PC-3 (cell line): ENCODE results near the gene LGR4. TPM values are rescaled to one million over a fixed set of nuclear protein-coding genes. Genes with fewer than 3 reads are reported as not detected.

Source experiments
- ATAC-seq: fragments of 200-7000 bp; cut with Tn5 transposase; 2 replicates; pipeline ENCODE4 v1.9.1; 2020; ENCODE audit warnings: mild to moderate bottlenecking, moderate library complexity
- BruUV-seq: library from RNA; stranded (reverse); fragments of 400-500 nt; replicated peaks from 2 replicates; lab custom pipeline; 2021; lab: Mats Ljungman, UMichigan
- CTCF ChIA-PET: fragments of 300-600 bp; sonication (Branson Sonifier 250); formaldehyde crosslinking; loops from one replicate; lab custom pipeline; 2022; ENCODE audit warnings: antibody characterized with exemption; lab: Charles Lee
- POLR2A ChIA-PET: fragments of 300-600 bp; sonication (Branson Sonifier 250); formaldehyde crosslinking; loops from one replicate; lab custom pipeline; 2022; ENCODE audit warnings: antibody characterized with exemption; ENCODE audit not compliant: unreplicated experiment; lab: Charles Lee
- DNase-seq: peaks from one replicate; pipeline ENCODE4 v3.0.0-alpha.2; 2015
- H2AFZ ChIP-seq: fragments of 300-600 bp; sonication (generic); 2 replicates; pipeline ENCODE4 v1.6.0; 2016; ENCODE audit warnings: antibody characterized with exemption, low read length
- H3F3A ChIP-seq: fragments of 300-600 bp; sonication (generic); one replicate; pipeline ENCODE4 v1.6.0; 2017; ENCODE audit warnings: antibody characterized with exemption, low read length, control low read depth, mild to moderate bottlenecking; ENCODE audit not compliant: unreplicated experiment
- H3K27ac ChIP-seq: fragments of 300-600 bp; sonication (generic); 2 replicates; pipeline ENCODE4 v1.5.1; 2016; ENCODE audit warnings: mild to moderate bottlenecking, low read length
- H3K27me3 ChIP-seq: fragments of 300-600 bp; sonication (generic); 2 replicates; pipeline ENCODE4 v1.6.1; 2016; ENCODE audit warnings: low read length, mixed read lengths
- H3K36me3 ChIP-seq: fragments of 300-600 bp; sonication (generic); 2 replicates; pipeline ENCODE4 v1.6.1; 2016; ENCODE audit warnings: low read depth, mixed run types, low read length, mixed read lengths
- H3K4me1 ChIP-seq: fragments of 300-600 bp; sonication (generic); 2 replicates; pipeline ENCODE4 v1.5.1; 2016; ENCODE audit warnings: low read length; ENCODE audit not compliant: insufficient read depth
- H3K4me2 ChIP-seq: fragments of 300-600 bp; sonication (generic); 2 replicates; pipeline ENCODE4 v1.6.0; 2016; ENCODE audit warnings: low read length
- H3K4me3 ChIP-seq: fragments of 300-600 bp; sonication (generic); 2 replicates; pipeline ENCODE4 v1.5.1; 2016; ENCODE audit warnings: mild to moderate bottlenecking, low read length, mixed read lengths
- H3K79me2 ChIP-seq: fragments of 300-600 bp; sonication (generic); 2 replicates; pipeline ENCODE4 v1.6.1; 2017; ENCODE audit warnings: low read length, mixed read lengths
- H3K9ac ChIP-seq: fragments of 300-600 bp; sonication (generic); 2 replicates; pipeline ENCODE4 v1.6.0; 2016; ENCODE audit warnings: mild to moderate bottlenecking, low read length
- H3K9me2 ChIP-seq: fragments of 300-600 bp; sonication (generic); replicated peaks from 2 replicates; pipeline ENCODE4 v1.6.1; 2016; ENCODE audit warnings: mixed run types, low read length, mixed read lengths
- H3K9me3 ChIP-seq: fragments of 300-600 bp; sonication (generic); 2 replicates; pipeline ENCODE4 v1.6.1; 2016; ENCODE audit warnings: low read length, mixed read lengths
- H4K20me1 ChIP-seq: fragments of 300-600 bp; sonication (generic); 2 replicates; pipeline ENCODE4 v1.6.1; 2016; ENCODE audit warnings: low read length, mixed read lengths
- CTCF ChIP-seq: fragments of 300-600 bp; sonication (generic); conservative IDR thresholded peaks from 2 replicates; pipeline ENCODE4 v1.5.1; 2017; ENCODE audit warnings: antibody characterized with exemption, low read depth, mild to moderate bottlenecking, low read length
- EZH2 ChIP-seq: fragments of 300-600 bp; sonication (generic); IDR thresholded peaks from one replicate; pipeline ENCODE4 v1.6.1; 2017; ENCODE audit warnings: antibody characterized with exemption, mild to moderate bottlenecking, low read length; ENCODE audit not compliant: unreplicated experiment
- EZH2phosphoT487 ChIP-seq: fragments of 300-600 bp; sonication (generic); IDR thresholded peaks from 2 replicates; pipeline ENCODE4 v1.6.1; 2018; ENCODE audit warnings: mild to moderate bottlenecking, antibody characterized with exemption, low read length, borderline replicate concordance
- intact Hi-C: fragments of 100-400 bp; cut with micrococcal nuclease; formaldehyde crosslinking; loops from 2 replicates; pipeline ENCODE4 v1.9.0; 2023
- total RNA-seq: library from RNA; depleted of rRNA; stranded (reverse); fragments of >200 nt; gene quantifications from 2 replicates; pipeline ENCODE4 v1.2.3, GENCODE V29; 2014

Gene LGR4
- total RNA-seq, 1 experiment from 2014 or later, result 13.5 TPM

GRCh38 chr11:27473017-27473406, 422 bp upstream of the LGR4 start:
- peak overlapping the region; percentile 81 for H3K4me3 ChIP-seq
- ATAC-seq (no peak), DNase-seq (peak; percentile 27)
- no peak for TF ChIP-seq EZH2
- no peak for TF ChIP-seq EZH2phosphoT487
- TF ChIP-seq CTCF, result no peak
- no peaks in the 10 kb centered on the region for H3K27me3 ChIP-seq
- H3K9me3 ChIP-seq, result no peaks in the 10 kb centered on the region
- ChIA-PET CTCF (interaction anchor here (0.6 to 1.0 kb wide), 5 partner anchors 13 to 177 kb away, joined by 3 to 9 read pairs (median 3); no protein-coding TSS in a partner anchor), POLR2A (interaction anchor here (0.6 to 1.1 kb wide), 8 partner anchors 9 to 207 kb away, joined by 3 to 19 read pairs (median 8); no protein-coding TSS in a partner anchor)
- no peaks in the 10 kb centered on the region for H3K9me2 ChIP-seq
- no peaks in the 10 kb centered on the region for H4K20me1 ChIP-seq
- no TSS peak for BruUV-seq
- H3K4me2 ChIP-seq, result peak overlapping the region; percentile 94
- no peak overlapping the region for H3K27ac ChIP-seq
- no peaks in the 10 kb centered on the region for H3K36me3 ChIP-seq
- H3K9ac ChIP-seq, result 0 out of 2 replicates have a peak overlapping the region, but pooled peaks have one; percentile 3
- H3K4me1 ChIP-seq, result peaks cover 31% of the 10 kb centered on the region
- intact Hi-C loops, result loop anchor here (5.0 kb wide), 1 partner anchor 176 kb away; no protein-coding TSS in a partner anchor
- no peaks in the 10 kb centered on the region for H3F3A ChIP-seq
- H3K79me2 ChIP-seq, result peaks cover 37% of the 10 kb centered on the region
- peak overlapping the region; percentile 89 for H2AFZ ChIP-seq

GRCh38 chr11:27471589-27472397, 797 bp downstream of the LGR4 start:
- Histone ChIP-seq H3K27me3 (no peaks in the 10 kb centered on the region), H3F3A (no peaks in the 10 kb centered on the region), H2AFZ (peak overlapping the region; percentile 78), H3K4me3 (peak overlapping the region; percentile 81), H3K9me3 (no peaks in the 10 kb centered on the region), H3K4me1 (peaks cover 38% of the 10 kb centered on the region), H3K4me2 (peak overlapping the region; percentile 94), H3K9ac (peak overlapping the region; percentile 66), H4K20me1 (no peaks in the 10 kb centered on the region), H3K79me2 (peaks cover 49% of the 10 kb centered on the region), H3K9me2 (no peaks in the 10 kb centered on the region), H3K36me3 (no peaks in the 10 kb centered on the region), H3K27ac (peak overlapping the region; percentile 27)
- no peak for TF ChIP-seq CTCF
- no peak for TF ChIP-seq EZH2phosphoT487
- TF ChIP-seq EZH2, result no peak
- ChIA-PET CTCF (interaction anchor here (0.7 to 1.0 kb wide), 2 partner anchors 14 to 176 kb away, joined by 3 to 9 read pairs; no protein-coding TSS in a partner anchor), POLR2A (interaction anchor here (0.6 to 1.1 kb wide), 6 partner anchors 8 to 298 kb away, joined by 4 to 19 read pairs (median 8); no protein-coding TSS in a partner anchor)
- peak; percentile 21 for DNase-seq
- peak; percentile 18 for ATAC-seq
- no TSS peak for BruUV-seq
- intact Hi-C loops, result loop anchor here (1.0 to 5.0 kb wide), 2 partner anchors 76 to 174 kb away; no protein-coding TSS in a partner anchor
